Activated naive CD8-positive, alpha-beta T cell treated with anti-CD3 and anti-CD28 coated beads for 36 hours (primary cell): ENCODE measurements around the gene CD3E. TPM values are rescaled to one million over a fixed set of nuclear protein-coding genes. Genes with fewer than 3 reads are reported as not detected.

Experiments
- DNase-seq: peaks from one replicate; pipeline ENCODE4 v3.0.0; 2021
- H3K27ac Mint-ChIP-seq: one replicate; pipeline ENCODE4 v1.8.0; 2022; ENCODE audit warnings: mild to moderate bottlenecking, moderate library complexity, mixed read lengths
- H3K27me3 Mint-ChIP-seq: one replicate; pipeline ENCODE4 v1.8.0; 2022; ENCODE audit warnings: mild to moderate bottlenecking, mixed read lengths
- H3K36me3 Mint-ChIP-seq: one replicate; pipeline ENCODE4 v1.8.0; 2021; ENCODE audit warnings: mild to moderate bottlenecking, mixed read lengths
- H3K4me1 Mint-ChIP-seq: one replicate; pipeline ENCODE4 v1.8.0; 2021; ENCODE audit warnings: mixed read lengths
- H3K4me3 Mint-ChIP-seq: one replicate; pipeline ENCODE4 v1.8.0; 2022; ENCODE audit warnings: mild to moderate bottlenecking, moderate library complexity, mixed read lengths
- H3K9me3 Mint-ChIP-seq: one replicate; pipeline ENCODE4 v1.8.0; 2022; ENCODE audit warnings: mixed read lengths
- total RNA-seq, 2 experiments: library from RNA; stranded (reverse); gene quantifications; one replicate each; pipeline ENCODE4 v1.2.3, GENCODE V29; 2021

CD3E gene
- total RNA-seq, 2 experiments from 2014 or later: 364 TPM

DNA sequence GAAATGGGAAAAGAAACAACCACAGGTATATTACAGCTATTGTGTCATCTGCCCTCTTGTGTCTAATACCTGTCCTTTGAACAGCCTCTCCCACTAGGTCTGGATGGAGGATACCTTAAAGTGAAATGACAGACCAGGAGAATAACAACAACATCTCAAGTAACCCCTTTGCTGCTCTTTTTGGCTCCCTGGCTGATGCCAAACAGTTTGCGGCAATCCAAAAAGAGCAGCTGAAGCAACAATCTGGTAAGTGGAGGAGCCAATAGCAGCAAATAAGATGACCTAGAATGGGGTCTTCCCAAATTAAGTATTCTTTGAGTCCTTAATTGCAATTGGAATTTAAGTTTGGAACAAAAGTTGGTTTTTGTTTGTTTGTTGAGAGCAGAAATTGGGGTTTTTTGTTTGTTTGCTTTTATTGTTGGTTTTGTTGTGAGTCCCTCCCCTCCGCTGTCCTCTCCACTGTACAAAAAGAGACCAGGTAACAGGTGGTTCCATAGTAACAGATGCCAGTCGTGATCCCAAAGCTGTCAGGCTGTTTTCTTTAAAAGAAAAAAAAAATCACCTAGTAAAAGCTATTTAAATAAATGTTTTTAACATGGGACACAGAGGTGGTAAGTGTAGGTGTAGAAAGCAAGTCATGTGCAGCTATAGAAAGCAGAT lies 60.6 kb downstream of the CD3E start:
- no peak for DNase-seq
- Mint-ChIP-seq H3K27ac (no peak overlapping the region), H3K27me3 (no peaks in the 10 kb centered on the region), H3K36me3 (peaks cover 23% of the 10 kb centered on the region), H3K4me1 (peaks cover 35% of the 10 kb centered on the region), H3K4me3 (no peak overlapping the region), H3K9me3 (no peaks in the 10 kb centered on the region)

Other genes starting within 250 kb of the CD3E start
- not detected for gene TMPRSS4, start 227.7 kb upstream of the CD3E start, total RNA-seq
- not detected for gene SMIM35, start 217.8 kb upstream of the CD3E start, total RNA-seq
- under 1 TPM; 0.41 to 0.58 TPM for gene SCN4B, start 151.9 kb upstream of the CD3E start, total RNA-seq
- gene SCN2B, start 128.1 kb upstream of the CD3E start, total RNA-seq: not detected
- gene JAML, start 79.7 kb upstream of the CD3E start, total RNA-seq: 100 to 1,000 TPM; 148 to 150 TPM
- gene MPZL3, start 52.4 kb upstream of the CD3E start, total RNA-seq: 10 to 100 TPM; 49.1 to 50.7 TPM
- 10 to 100 TPM; 18.8 to 20.1 TPM for gene MPZL2, start 40.4 kb upstream of the CD3E start, total RNA-seq
- 100 to 1,000 TPM; 341 to 350 TPM for gene CD3D, start 38.0 kb downstream of the CD3E start, total RNA-seq
- 100 to 1,000 TPM; 133 to 142 TPM for gene CD3G, start 39.6 kb downstream of the CD3E start, total RNA-seq
- 10 to 100 TPM; 55.0 to 56.3 TPM for gene UBE4A, start 54.9 kb downstream of the CD3E start, total RNA-seq
- gene ATP5MG, start 96.9 kb downstream of the CD3E start, total RNA-seq: 100 to 1,000 TPM; 246 to 264 TPM
- gene KMT2A, start 131.8 kb downstream of the CD3E start, total RNA-seq: 10 to 100 TPM; 55.8 to 58.9 TPM
- gene TTC36, start 222.7 kb downstream of the CD3E start, total RNA-seq: under 1 TPM; 0.42 to 0.62 TPM
- 10 to 100 TPM; 14.2 to 14.7 TPM for gene TMEM25, start 226.5 kb downstream of the CD3E start, total RNA-seq